Hepatocyte (in vitro differentiated cells): ENCODE results near the gene PEX26. TPM values are rescaled to one million over a fixed set of nuclear protein-coding genes. Genes with fewer than 3 reads are reported as not detected.
"Not testable (repeated sequence)": the region's sequence is repeated elsewhere in the genome, so short reads cannot be mapped to it uniquely, and the experiment has no call there.

Experiments
- DNase-seq: peaks from one replicate; pipeline ENCODE4 v3.0.0-alpha.2; 2016; ENCODE audit warnings: low spot score
- H2AFZ ChIP-seq: fragments of 200-600 bp; sonication (generic); 2 replicates; pipeline ENCODE4 v1.6.0; 2016; ENCODE audit warnings: antibody characterized with exemption, mild to moderate bottlenecking
- H3K27ac ChIP-seq: fragments of 200-600 bp; sonication (generic); 2 replicates; pipeline ENCODE4 v1.5.1; 2016; ENCODE audit warnings: mild to moderate bottlenecking
- H3K27me3 ChIP-seq: fragments of 200-600 bp; sonication (generic); 2 replicates; pipeline ENCODE4 v1.6.1; 2016
- H3K36me3 ChIP-seq: fragments of 200-600 bp; sonication (generic); replicated peaks from 2 replicates; pipeline ENCODE4 v1.5.1; 2016; ENCODE audit warnings: low read depth; ENCODE audit not compliant: insufficient read depth
- H3K4me1 ChIP-seq: fragments of 200-600 bp; sonication (generic); 2 replicates; pipeline ENCODE4 v1.5.1; 2016; ENCODE audit warnings: mild to moderate bottlenecking, moderate library complexity; ENCODE audit not compliant: insufficient read depth
- H3K4me2 ChIP-seq: fragments of 200-600 bp; sonication (generic); 2 replicates; pipeline ENCODE4 v1.6.0; 2016
- H3K4me3 ChIP-seq: fragments of 200-600 bp; sonication (generic); 2 replicates; pipeline ENCODE4 v1.5.1; 2016; ENCODE audit warnings: mild to moderate bottlenecking
- H3K79me2 ChIP-seq: fragments of 200-600 bp; sonication (generic); 2 replicates; pipeline ENCODE4 v1.6.0; 2017; ENCODE audit warnings: mild to moderate bottlenecking
- H3K9me2 ChIP-seq: fragments of 200-600 bp; sonication (generic); replicated peaks from 2 replicates; pipeline ENCODE4 v1.6.0; 2017; ENCODE audit warnings: mild to moderate bottlenecking; ENCODE audit not compliant: insufficient read depth
- H3K9me3 ChIP-seq: fragments of 200-600 bp; sonication (generic); 2 replicates; pipeline ENCODE4 v1.5.1; 2016; ENCODE audit warnings: low read depth, mild to moderate bottlenecking
- H4K20me1 ChIP-seq: fragments of 200-600 bp; sonication (generic); 2 replicates; pipeline ENCODE4 v1.6.0; 2016; ENCODE audit warnings: mild to moderate bottlenecking; ENCODE audit not compliant: insufficient read depth, poor library complexity, severe bottlenecking
- EZH2 ChIP-seq: fragments of 200-600 bp; sonication (generic); IDR thresholded peaks from 2 replicates; pipeline ENCODE4 v1.6.1; 2016; ENCODE audit warnings: antibody characterized with exemption, mild to moderate bottlenecking, borderline replicate concordance
- EZH2phosphoT487 ChIP-seq: fragments of 200-600 bp; sonication (generic); IDR thresholded peaks from one replicate; pipeline ENCODE4 v1.6.1; 2018; ENCODE audit warnings: antibody characterized with exemption, mild to moderate bottlenecking, low read depth, moderate library complexity; ENCODE audit not compliant: unreplicated experiment, severe bottlenecking
- whole genome bisulfite sequencing: methylation state at CpG from one replicate; pipeline ENCODE4 v1.1.6; 2016; ENCODE audit warnings: low lambda C conversion rate; ENCODE audit errors: missing lambda C conversion rate; 5-methylcytosine and 5-hydroxymethylcytosine counted together
- polyA plus RNA-seq: library from polyadenylated mRNA; unstranded; fragments of >200 nt; fragmentation: Nextera tagmentation; extraction: Ambion mirVana; gene quantifications from 2 replicates; pipeline ENCODE4 v1.2.1, GENCODE V29; 2016
- total RNA-seq: library from RNA; depleted of rRNA; stranded (reverse); fragments of >200 nt; gene quantifications from 2 replicates; pipeline ENCODE4 v1.2.3, GENCODE V29; 2014
- TF ChIP-seq, protein P1 (sequence below): fragments of 200-600 bp; sonication (generic); IDR thresholded peaks from 2 replicates; pipeline ENCODE4 v1.5.1; 2016; ENCODE audit warnings: antibody characterized with exemption, mild to moderate bottlenecking; ENCODE audit not compliant: poor library complexity

PEX26 gene
- total and polyA plus RNA-seq, 2 experiments from 2014 or later, result 5.4 to 30.9 TPM

GRCh38 chr22:18101536-18101935 is 23.7 kb downstream of the PEX26 start:
- no peak for DNase-seq
- no peaks in the 10 kb centered on the region for H3K9me2 ChIP-seq
- no peak overlapping the region for H3K4me2 ChIP-seq
- no peaks in the 10 kb centered on the region for H3K9me3 ChIP-seq
- no peaks in the 10 kb centered on the region for H3K79me2 ChIP-seq
- no peaks in the 10 kb centered on the region for H4K20me1 ChIP-seq
- TF ChIP-seq EZH2 (no peak), EZH2phosphoT487 (no peak)
- TF ChIP-seq, protein P1, sequence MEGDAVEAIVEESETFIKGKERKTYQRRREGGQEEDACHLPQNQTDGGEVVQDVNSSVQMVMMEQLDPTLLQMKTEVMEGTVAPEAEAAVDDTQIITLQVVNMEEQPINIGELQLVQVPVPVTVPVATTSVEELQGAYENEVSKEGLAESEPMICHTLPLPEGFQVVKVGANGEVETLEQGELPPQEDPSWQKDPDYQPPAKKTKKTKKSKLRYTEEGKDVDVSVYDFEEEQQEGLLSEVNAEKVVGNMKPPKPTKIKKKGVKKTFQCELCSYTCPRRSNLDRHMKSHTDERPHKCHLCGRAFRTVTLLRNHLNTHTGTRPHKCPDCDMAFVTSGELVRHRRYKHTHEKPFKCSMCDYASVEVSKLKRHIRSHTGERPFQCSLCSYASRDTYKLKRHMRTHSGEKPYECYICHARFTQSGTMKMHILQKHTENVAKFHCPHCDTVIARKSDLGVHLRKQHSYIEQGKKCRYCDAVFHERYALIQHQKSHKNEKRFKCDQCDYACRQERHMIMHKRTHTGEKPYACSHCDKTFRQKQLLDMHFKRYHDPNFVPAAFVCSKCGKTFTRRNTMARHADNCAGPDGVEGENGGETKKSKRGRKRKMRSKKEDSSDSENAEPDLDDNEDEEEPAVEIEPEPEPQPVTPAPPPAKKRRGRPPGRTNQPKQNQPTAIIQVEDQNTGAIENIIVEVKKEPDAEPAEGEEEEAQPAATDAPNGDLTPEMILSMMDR, result no peak
- H3K36me3 ChIP-seq, result no peaks in the 10 kb centered on the region
- H3K27ac ChIP-seq, result no peak overlapping the region
- H2AFZ ChIP-seq, result no peak overlapping the region
- WGBS, result 93% methylated on average over 4 of the region's 4 CpGs
- no peak overlapping the region for H3K4me3 ChIP-seq
- H3K4me1 ChIP-seq, result no peaks in the 10 kb centered on the region
- H3K27me3 ChIP-seq, result no peaks in the 10 kb centered on the region

DNA sequence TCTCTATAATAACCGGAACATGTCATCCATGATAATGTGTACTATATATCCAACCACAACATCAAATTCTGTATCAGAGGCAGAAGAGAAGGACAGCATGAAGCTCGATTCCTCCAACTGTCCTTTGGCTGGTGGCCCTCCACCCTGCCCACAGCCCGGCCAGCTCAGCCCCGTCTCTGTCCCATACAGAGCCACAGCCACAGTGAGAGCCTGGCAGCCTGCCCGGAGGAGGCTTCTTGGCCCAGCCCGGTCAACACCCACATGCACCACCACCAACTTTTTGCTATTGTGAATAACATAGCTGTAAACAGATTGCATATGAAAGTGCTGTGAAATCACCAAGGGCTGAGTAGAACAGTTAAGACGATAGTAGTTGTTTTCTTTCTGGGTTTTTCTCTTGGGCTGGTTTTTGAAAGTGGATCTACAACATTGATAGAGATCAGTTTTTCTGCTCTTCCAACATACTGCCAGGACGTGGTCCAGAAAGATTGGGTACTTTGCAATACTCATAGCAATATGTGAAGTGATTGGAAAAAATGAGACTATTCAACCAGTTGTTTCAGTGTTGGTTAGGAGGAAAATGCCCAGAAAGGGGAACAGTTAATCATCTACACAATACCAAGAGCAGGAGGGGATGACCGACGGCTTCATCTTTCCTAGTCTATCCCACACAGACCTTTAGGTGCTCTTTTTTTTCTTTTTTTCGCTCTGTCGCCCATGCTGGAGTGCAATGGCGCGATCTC is 25.9 kb downstream of the PEX26 start:
- Histone ChIP-seq H4K20me1 (no peaks in the 10 kb centered on the region), H3K4me1 (no peaks in the 10 kb centered on the region), H3K9me2 (no peaks in the 10 kb centered on the region), H2AFZ (no peak overlapping the region), H3K27ac (no peak overlapping the region), H3K27me3 (no peaks in the 10 kb centered on the region), H3K4me3 (no peak overlapping the region), H3K4me2 (no peak overlapping the region), H3K36me3 (no peaks in the 10 kb centered on the region), H3K9me3 (no peaks in the 10 kb centered on the region), H3K79me2 (no peaks in the 10 kb centered on the region)
- TF ChIP-seq EZH2phosphoT487, result no peak
- no peak for DNase-seq
- 96% methylated on average over 14 of the region's 14 CpGs for WGBS

DNA sequence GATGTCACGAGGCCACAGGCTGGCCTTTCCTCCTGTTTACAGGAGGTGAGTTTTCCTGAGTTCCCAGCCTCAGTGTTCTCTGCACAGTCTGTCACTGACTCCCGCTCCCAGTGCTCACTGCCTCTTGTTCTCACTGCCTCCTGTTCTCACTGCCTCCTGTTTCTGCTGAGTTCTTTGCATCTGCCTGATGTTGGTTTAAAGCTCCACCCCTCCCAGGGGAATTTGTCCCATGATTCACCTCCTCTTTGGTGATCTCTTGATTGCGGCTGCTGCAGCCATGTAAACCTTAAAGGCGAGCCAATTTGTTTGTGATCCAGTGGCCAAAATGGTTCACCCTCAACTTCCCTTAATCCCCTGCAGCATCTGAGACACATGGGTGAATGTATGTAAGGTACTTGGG is 26.8 kb downstream of the PEX26 start:
- no peak for DNase-seq
- Histone ChIP-seq H4K20me1 (no peaks in the 10 kb centered on the region), H2AFZ (no peak overlapping the region), H3K4me2 (no peak overlapping the region), H3K9me3 (no peaks in the 10 kb centered on the region), H3K36me3 (no peaks in the 10 kb centered on the region), H3K4me3 (no peak overlapping the region), H3K79me2 (no peaks in the 10 kb centered on the region), H3K9me2 (no peaks in the 10 kb centered on the region), H3K27ac (no peak overlapping the region), H3K27me3 (peaks cover 5% of the 10 kb centered on the region), H3K4me1 (no peaks in the 10 kb centered on the region)
- TF ChIP-seq EZH2phosphoT487 (no peak), EZH2 (no peak)
- TF ChIP-seq, protein P1, result no peak
- 93% methylated on average over 4 of the region's 4 CpGs for WGBS

DNA sequence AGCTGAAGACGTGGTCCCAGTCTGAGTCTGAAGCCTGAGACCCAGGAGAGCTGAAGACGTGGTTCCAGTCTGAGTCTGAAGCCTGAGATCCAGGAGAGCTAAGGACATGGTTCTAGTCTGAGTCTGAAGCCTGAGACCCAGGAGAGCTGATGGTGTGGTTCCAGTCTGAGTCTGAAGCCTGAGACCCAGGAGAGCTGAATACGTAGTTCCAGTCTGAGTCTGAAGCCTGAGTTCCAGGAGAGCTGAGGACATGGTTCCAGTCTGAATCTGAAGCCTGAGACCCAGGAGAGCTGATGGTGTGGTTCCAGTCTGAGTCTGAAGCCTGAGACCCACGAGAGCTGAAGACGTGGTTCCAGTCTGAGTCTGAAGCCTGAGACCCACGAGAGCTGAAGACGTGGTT is 28.2 kb downstream of the PEX26 start:
- H3K27me3 ChIP-seq, result peaks cover 19% of the 10 kb centered on the region
- not testable (repeated sequence) for H3K36me3 ChIP-seq, H3K4me3 ChIP-seq, H3K9me3 ChIP-seq, H3K4me2 ChIP-seq, H4K20me1 ChIP-seq, H3K27ac ChIP-seq, H3K9me2 ChIP-seq, H3K4me1 ChIP-seq, H2AFZ ChIP-seq, DNase-seq, H3K79me2 ChIP-seq
- 95% methylated on average over 7 of the region's 7 CpGs for WGBS

DNA sequence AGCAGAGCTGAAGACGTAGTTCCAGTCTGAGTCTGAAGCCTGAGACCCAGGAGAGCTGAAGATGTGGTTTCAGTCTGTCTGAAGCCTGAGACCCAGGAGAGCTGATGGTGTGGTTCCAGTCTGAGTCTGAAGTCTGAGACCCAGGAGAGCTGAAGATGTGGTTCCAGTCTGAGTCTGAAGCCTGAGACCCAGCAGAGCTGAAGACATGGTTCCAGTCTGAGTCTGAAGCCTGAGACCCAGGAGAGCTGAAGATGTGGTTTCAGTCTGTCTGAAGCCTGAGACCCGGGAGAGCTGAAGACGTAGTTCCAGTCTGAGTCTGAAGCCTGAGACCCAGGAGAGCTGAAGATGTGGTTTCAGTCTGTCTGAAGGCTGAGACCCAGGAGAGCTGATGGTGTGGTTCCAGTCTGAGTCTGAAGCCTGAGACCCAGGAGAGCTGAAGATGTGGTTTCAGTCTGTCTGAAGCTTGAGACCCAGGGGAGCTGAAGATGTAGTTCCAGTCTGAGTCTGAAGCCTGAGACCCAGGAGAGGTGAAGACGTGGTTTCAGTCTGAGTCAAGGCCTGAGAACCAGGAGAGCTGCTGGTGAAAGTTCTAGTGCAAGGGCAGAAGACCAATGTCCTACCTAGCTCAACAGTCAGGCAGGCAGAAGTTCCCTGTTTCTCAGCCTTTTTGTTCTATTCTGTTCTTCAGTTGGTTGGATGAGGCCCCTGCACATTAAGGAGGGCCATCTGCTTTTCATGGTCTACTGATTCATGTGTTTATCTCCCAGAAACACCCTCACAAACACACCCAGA is 29.0 kb downstream of the PEX26 start:
- not testable (repeated sequence) for H3K79me2 ChIP-seq, H2AFZ ChIP-seq, H3K4me1 ChIP-seq, H3K27ac ChIP-seq, H3K9me3 ChIP-seq, H3K4me3 ChIP-seq, H3K36me3 ChIP-seq, H4K20me1 ChIP-seq, DNase-seq, H3K4me2 ChIP-seq, H3K9me2 ChIP-seq
- WGBS, result 45% methylated on average over 4 of the region's 4 CpGs
- peaks cover 27% of the 10 kb centered on the region for H3K27me3 ChIP-seq
